A673 (cell line): ENCODE results near the gene UNK. TPM values are rescaled to one million over a fixed set of nuclear protein-coding genes. Genes with fewer than 3 reads are reported as not detected.

Experiments
- BruUV-seq: library from RNA; stranded (reverse); fragments of 400-500 nt; replicated peaks from 2 replicates; lab custom pipeline; 2021; lab: Mats Ljungman, UMichigan
- CTCF ChIA-PET: fragments of 300-600 bp; sonication (Branson Sonifier 250); formaldehyde crosslinking; loops from one replicate; lab custom pipeline; 2022; ENCODE audit warnings: antibody characterized with exemption; lab: Charles Lee
- POLR2A ChIA-PET: fragments of 300-600 bp; sonication (Branson Sonifier 250); formaldehyde crosslinking; loops from one replicate; lab custom pipeline; 2022; ENCODE audit warnings: antibody characterized with exemption; ENCODE audit not compliant: low non-redundant PET; lab: Charles Lee
- DNase-seq: peaks from one replicate; pipeline ENCODE4 v3.0.0-alpha.2; 2015; ENCODE audit warnings: low spot score
- H3K27ac ChIP-seq: fragments of 200-600 bp; sonication (generic); 2 replicates; pipeline ENCODE4 v1.5.1; 2016; ENCODE audit warnings: mixed run types, low read depth, mild to moderate bottlenecking, mixed read lengths, antibody characterized with exemption, low read length; ENCODE audit not compliant: poor library complexity, severe bottlenecking
- H3K27me3 ChIP-seq: fragments of 200-600 bp; sonication (generic); replicated peaks from 2 replicates; pipeline ENCODE4 v1.6.1; 2017; ENCODE audit warnings: mixed run types, low read depth, mild to moderate bottlenecking, mixed read lengths, antibody characterized with exemption, low read length; ENCODE audit not compliant: insufficient read depth, poor library complexity
- H3K36me3 ChIP-seq: fragments of 200-600 bp; sonication (generic); 2 replicates; pipeline ENCODE4 v1.6.1; 2016; ENCODE audit warnings: mixed run types, mild to moderate bottlenecking, mixed read lengths, antibody characterized with exemption, low read length; ENCODE audit not compliant: insufficient read depth, poor library complexity, severe bottlenecking
- H3K4me1 ChIP-seq: fragments of 200-600 bp; sonication (generic); 2 replicates; pipeline ENCODE4 v1.6.1; 2017; ENCODE audit warnings: mixed run types, mild to moderate bottlenecking, mixed read lengths, antibody characterized with exemption, low read length; ENCODE audit not compliant: insufficient read depth, poor library complexity, severe bottlenecking
- H3K4me3 ChIP-seq: fragments of 200-600 bp; sonication (generic); 2 replicates; pipeline ENCODE4 v1.5.1; 2016; ENCODE audit warnings: low read depth, mixed run types, mild to moderate bottlenecking, mixed read lengths, low read length; ENCODE audit not compliant: poor library complexity, severe bottlenecking
- H3K9me3 ChIP-seq: fragments of 200-600 bp; sonication (generic); 2 replicates; pipeline ENCODE4 v1.6.1; 2016; ENCODE audit warnings: mixed run types, low read depth, mild to moderate bottlenecking, mixed read lengths, antibody characterized with exemption, low read length; ENCODE audit not compliant: poor library complexity, severe bottlenecking
- EZH2 ChIP-seq: fragments of 200-600 bp; sonication (generic); IDR thresholded peaks from 2 replicates; pipeline ENCODE4 v1.6.1; 2017; ENCODE audit warnings: borderline replicate concordance, low read depth, mild to moderate bottlenecking, mixed read lengths, antibody characterized with exemption, low read length; ENCODE audit not compliant: poor library complexity, severe bottlenecking
- intact Hi-C: fragments of 100-400 bp; cut with micrococcal nuclease; formaldehyde crosslinking; loops from one replicate; pipeline ENCODE4 v1.10.0; 2022; ENCODE audit not compliant: unreplicated experiment
- total RNA-seq: library from RNA; stranded (reverse); gene quantifications from 2 replicates; pipeline ENCODE4 v1.2.3, GENCODE V29; 2021
- TF ChIP-seq, protein P1 (sequence below): fragments of 300-800, 200-600 bp; sonication (generic); conservative IDR thresholded peaks from 2 replicates; pipeline ENCODE4 v1.5.1; 2017; ENCODE audit warnings: low read depth, mild to moderate bottlenecking, antibody characterized with exemption, low read length, moderate library complexity, mixed read lengths

The UNK gene
- total RNA-seq, 1 experiment from 2014 or later: 53.2 TPM

DNA sequence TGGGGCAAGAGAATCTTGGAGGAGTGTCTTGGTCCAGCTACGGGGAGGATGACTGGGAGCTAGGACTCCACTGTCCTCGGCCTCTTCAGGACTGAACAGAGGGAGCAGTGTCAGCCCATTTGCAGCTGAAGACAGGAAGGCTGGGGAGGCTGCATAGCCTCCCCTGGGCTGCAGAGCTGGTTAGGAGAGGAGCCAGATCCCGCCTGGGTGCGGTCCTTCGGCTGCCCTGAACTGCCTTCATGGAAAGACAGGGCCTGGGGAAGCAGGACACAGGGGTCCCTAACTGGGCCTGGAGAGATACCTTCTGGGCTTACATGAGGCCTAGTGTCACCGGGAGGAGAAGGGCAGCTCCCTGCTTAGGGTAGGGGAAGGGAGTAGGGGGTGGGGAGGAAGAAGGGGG lies 33.0 kb downstream of the UNK start:
- peaks cover 64% of the 10 kb centered on the region for H3K36me3 ChIP-seq
- no peak overlapping the region for H3K27ac ChIP-seq
- no TSS peak for BruUV-seq
- TF ChIP-seq, protein P1, sequence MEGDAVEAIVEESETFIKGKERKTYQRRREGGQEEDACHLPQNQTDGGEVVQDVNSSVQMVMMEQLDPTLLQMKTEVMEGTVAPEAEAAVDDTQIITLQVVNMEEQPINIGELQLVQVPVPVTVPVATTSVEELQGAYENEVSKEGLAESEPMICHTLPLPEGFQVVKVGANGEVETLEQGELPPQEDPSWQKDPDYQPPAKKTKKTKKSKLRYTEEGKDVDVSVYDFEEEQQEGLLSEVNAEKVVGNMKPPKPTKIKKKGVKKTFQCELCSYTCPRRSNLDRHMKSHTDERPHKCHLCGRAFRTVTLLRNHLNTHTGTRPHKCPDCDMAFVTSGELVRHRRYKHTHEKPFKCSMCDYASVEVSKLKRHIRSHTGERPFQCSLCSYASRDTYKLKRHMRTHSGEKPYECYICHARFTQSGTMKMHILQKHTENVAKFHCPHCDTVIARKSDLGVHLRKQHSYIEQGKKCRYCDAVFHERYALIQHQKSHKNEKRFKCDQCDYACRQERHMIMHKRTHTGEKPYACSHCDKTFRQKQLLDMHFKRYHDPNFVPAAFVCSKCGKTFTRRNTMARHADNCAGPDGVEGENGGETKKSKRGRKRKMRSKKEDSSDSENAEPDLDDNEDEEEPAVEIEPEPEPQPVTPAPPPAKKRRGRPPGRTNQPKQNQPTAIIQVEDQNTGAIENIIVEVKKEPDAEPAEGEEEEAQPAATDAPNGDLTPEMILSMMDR: no peak
- TF ChIP-seq EZH2: no peak
- no peak for DNase-seq
- H3K27me3 ChIP-seq: no peaks in the 10 kb centered on the region
- no peaks in the 10 kb centered on the region for H3K9me3 ChIP-seq
- H3K4me3 ChIP-seq: no peak overlapping the region
- CTCF ChIA-PET: interaction anchor here (0.6 kb wide), 1 partner anchor 11 kb away, joined by 6 read pairs; no protein-coding TSS in a partner anchor
- no peaks in the 10 kb centered on the region for H3K4me1 ChIP-seq
- intact Hi-C loops: no loop called here
- POLR2A ChIA-PET: no interaction called here

DNA sequence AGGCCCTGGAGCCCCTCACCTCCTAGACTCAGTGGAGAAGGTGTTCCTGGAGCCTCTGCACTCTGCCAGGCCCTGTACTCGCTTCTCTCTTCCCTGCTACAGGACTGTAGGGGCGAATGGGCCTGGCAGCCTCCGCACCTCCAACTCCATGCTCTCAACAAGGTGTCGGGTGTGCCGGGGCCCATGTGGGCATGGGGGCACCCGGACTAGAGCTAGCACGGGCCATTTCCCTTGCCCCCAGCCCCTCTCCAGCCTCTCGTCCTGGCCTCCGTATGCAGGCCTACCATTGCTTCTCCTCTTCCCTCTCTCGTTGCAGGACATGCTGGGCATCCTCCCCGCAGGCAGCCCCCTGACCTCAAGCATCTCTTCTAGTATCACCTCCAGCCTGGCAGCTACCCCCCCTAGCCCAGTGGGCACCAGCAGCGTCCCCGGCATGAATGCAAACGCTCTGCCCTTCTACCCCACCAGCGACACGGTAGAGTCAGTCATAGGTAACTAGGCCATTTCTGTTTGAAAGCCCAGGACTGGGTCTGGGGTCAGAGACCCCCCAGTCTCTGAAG lies 33.8 kb downstream of the UNK start:
- TF ChIP-seq, protein P1: no peak
- no peak for TF ChIP-seq EZH2
- BruUV-seq: no TSS peak

DNA sequence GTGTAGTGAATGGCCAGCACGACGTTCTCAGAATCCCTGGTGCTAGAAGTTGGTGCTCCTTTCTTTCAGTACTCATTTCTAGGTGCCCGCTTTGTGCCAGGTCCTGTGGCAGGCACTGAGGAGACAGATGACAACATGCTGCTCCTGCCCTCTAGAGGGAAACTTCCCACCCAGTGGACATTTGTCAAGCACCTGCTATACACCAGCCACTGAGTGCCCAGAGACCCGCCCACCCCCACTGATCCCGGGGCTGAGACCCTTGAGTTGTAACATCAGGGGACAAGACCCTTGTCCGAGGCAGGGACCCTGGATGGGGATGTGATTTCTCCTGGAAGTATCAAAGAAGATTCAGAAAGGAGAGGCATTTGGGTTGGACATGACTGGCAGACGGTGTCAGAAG lies 34.5 kb downstream of the UNK start:
- TF ChIP-seq, protein P1: no peak
- no peak for TF ChIP-seq EZH2
- Histone ChIP-seq H3K27me3 (no peaks in the 10 kb centered on the region), H3K9me3 (no peaks in the 10 kb centered on the region), H3K4me1 (no peaks in the 10 kb centered on the region), H3K4me3 (no peak overlapping the region), H3K36me3 (peaks cover 67% of the 10 kb centered on the region), H3K27ac (no peak overlapping the region)
- POLR2A ChIA-PET: no interaction called here
- DNase-seq: no peak
- CTCF ChIA-PET: no interaction called here
- no TSS peak for BruUV-seq
- intact Hi-C loops: no loop called here

More for the DNA sequence above, 33.8 kb downstream of the UNK start:
- Histone ChIP-seq H3K27me3 (no peaks in the 10 kb centered on the region), H3K4me3 (no peak overlapping the region), H3K4me1 (no peaks in the 10 kb centered on the region), H3K36me3 (peaks cover 66% of the 10 kb centered on the region), H3K9me3 (no peaks in the 10 kb centered on the region), H3K27ac (no peak overlapping the region)
- DNase-seq: no peak
- intact Hi-C loops: no loop called here
- ChIA-PET POLR2A (no interaction called here), CTCF (no interaction called here)
